ENCODE results near the gene MMP2.

MMP2 gene

GRCh38 chr16:55467898-55468297 lies 11.1 kb upstream of the MMP2 start:
- Histone ChIP-seq H3K4me3 (no peak overlapping the region), H3K27ac (no peak overlapping the region)

DNA sequence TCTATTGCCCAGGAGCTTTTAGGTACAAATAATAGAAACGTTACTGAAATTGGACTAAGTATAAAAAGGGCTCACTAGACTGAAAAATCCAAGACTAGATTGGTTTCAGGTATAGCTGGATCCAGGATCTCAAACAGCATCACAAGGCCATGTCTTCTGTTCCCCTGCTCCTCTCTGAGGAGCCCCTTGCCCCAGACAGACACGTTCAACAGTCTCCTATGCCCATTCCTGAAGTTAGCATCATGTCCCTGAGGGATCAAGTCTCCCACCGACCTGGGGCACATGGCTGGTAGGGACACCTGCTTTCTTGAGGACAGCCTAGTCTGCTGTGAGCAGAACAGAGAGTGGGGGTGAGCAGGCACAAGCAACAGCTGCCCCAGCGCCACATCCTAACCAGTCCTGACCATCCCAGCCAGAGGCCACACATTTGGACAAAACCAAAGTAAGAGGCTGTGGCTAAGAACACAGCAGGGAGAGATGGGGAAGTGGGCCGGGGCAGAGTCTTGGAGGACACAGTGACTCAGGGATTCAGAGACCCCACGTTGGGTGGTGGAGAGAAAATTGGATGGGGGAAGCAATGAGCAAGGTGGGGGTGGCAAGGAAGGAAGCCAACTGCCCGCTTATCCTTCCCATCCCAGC lies 10.5 kb upstream of the MMP2 start:
- no peak overlapping the region for H3K4me3 ChIP-seq
- H3K27ac ChIP-seq: no peak overlapping the region

GRCh38 chr16:55469821-55470532 lies 9.0 kb upstream of the MMP2 start:
- Histone ChIP-seq H3K4me3 (no peak overlapping the region), H3K27ac (peak overlapping the region in 8 of 21 experiments; percentile 27 to 83 (median 57))

- H3K27ac ChIP-seq: peak overlapping the region in 19 of 21 experiments; percentile 5 to 83 (median 53)
- no peak overlapping the region for H3K4me3 ChIP-seq
Observed at GRCh38 chr16:55470533-55471371, 8.2 kb upstream of the MMP2 start.

DNA sequence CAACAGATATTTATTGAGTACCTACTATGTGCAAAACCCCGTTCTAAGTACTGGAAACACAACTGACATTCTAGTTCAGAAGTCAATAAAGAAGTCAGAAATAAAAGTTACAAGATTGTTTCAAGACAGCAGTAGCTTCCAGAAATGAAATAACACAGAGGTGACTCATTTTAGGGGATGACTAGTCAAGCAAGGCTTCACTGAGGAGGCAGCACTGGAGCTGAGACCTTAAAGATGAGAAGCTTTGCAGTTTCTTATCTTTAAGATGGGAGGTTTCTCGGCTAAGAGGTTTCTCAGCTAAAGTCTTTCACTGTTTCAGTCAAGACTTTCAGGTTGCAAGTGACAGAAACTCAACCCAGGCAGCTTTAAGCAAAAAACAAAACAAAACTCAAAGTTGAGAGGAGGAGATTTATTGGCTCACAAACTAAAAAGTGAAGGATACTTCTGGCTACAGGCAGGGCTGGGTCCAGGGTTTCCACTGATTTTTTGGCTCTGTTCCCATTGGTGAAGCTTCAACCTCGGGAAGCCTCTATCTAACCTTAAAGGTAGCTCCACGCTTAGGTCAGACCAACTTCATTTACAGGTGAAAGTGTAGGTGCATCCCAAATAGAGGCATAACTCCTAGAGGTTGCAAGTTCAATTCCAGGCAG lies 7.4 kb upstream of the MMP2 start:
- H3K27ac ChIP-seq: peak overlapping the region in 18 of 21 experiments; percentile 5 to 83 (median 50)
- no peak overlapping the region for H3K4me3 ChIP-seq

GRCh38 chr16:55473587-55473986 lies 5.4 kb upstream of the MMP2 start:
- Histone ChIP-seq H3K27ac (no peak overlapping the region), H3K4me3 (no peak overlapping the region)

GRCh38 chr16:55474821-55475220 lies 4.2 kb upstream of the MMP2 start:
- Histone ChIP-seq H3K4me3 (no peak overlapping the region), H3K27ac (peak overlapping the region in 2 of 21 experiments; percentile 22 to 45)

GRCh38 chr16:55475919-55476318 lies 3.1 kb upstream of the MMP2 start:
- Histone ChIP-seq H3K4me3 (no peak overlapping the region), H3K27ac (peak overlapping the region in 9 of 21 experiments; percentile 2 to 92 (median 44))

DNA sequence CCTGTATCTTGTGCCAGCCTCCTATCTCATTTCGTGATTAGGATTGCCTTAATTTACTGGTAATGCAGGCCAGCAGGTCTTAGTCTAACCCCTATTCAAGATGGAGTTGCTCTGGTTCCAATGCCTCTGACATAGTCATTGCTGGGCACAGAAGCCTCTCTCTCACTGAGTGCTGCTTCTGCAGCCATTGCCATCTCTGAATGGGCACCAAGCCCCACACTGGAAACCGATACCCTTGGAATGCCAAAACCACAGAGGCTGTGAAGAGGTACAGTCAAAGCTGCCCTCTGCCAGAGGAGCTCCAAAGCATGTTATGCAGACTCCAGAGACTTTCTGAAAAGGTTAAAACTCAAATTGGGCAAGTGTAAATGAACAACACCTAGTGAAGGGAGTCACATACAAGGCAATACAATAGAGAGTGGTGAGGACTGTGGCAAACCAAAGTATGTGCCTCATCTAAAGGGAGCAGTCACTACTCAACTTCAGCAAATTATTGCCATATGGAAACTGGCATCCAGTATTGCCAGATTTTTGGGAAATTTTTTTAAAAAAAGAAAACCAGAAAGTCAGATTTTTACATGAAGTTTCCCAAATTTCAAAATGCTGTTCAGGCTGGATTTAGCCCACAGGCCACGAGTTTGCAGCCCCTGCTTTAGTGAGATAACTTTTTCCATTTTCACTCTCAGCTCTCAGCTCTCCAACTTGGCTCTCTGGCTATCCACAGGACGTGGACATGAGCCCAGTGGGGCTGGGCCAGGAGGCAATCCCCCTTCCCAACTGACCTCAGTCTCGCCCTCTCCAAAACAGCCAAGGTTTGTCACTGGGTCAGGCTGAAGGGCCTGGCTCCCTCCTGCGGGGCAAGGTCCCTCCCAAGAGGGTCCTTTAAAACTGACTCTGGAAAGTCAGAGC lies 2.1 kb upstream of the MMP2 start:
- no peak overlapping the region for H3K4me3 ChIP-seq
- peak overlapping the region in 12 of 21 experiments; percentile 6 to 92 (median 53) for H3K27ac ChIP-seq

DNA sequence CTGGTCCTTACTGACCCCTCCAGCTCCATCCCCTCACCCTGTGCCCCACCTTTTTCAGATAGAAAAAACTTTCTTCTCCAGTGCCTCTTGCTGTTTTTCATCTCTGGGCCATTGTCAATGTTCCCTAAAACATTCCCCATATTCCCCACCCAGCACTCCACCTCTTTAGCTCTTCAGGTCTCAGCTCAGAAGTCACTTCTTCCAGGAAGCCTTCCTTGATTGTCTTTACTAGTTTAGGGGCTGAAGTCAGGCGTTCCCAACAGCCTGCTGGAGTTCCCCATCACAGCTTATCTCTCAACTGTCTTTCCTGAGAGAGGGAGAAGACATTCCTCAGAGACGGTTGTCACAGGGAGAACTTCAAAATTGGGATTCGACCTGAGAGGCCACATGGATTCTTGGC lies 1.3 kb upstream of the MMP2 start:
- H3K4me3 ChIP-seq: no peak overlapping the region
- H3K27ac ChIP-seq: peak overlapping the region in 14 of 21 experiments; percentile 6 to 92 (median 48)

GRCh38 chr16:55479430-55480140 lies 587 bp downstream of the MMP2 start:
- Histone ChIP-seq H3K27ac (peak overlapping the region in 20 of 21 experiments; percentile 54 to 92 (median 84)), H3K4me3 (peak overlapping the region; percentile 37 to 53 (median 45))

DNA sequence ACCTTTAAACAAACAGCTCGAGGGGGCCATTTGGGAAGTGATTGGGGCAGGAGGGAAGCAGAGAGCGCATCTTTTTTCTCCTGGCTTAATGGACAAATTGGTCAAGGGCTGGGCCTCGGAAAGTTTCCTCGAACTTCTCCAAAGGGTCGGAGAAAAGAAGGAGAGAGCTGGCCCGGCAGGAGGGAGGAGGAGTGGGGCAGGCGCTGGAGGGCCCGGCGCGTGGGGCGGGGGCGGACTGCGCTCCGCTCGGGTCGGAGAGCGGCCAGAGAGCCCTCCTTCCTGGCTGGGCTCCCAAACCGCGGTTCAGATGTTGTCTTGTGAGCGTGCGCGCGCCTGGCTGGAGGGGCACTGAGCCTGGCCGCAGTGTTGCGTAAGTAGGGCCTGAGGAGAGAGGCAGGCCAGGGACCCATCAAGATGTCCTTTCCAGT lies 1.2 kb downstream of the MMP2 start:
- H3K27ac ChIP-seq: peak overlapping the region in 20 of 21 experiments; percentile 54 to 92 (median 84)
- peak overlapping the region; percentile 37 to 53 (median 45) for H3K4me3 ChIP-seq

GRCh38 chr16:55481023-55481422 lies 2.0 kb downstream of the MMP2 start:
- H3K27ac ChIP-seq: peak overlapping the region in 14 of 21 experiments; percentile 28 to 92 (median 78)
- peak overlapping the region; percentile 37 to 53 (median 45) for H3K4me3 ChIP-seq

DNA sequence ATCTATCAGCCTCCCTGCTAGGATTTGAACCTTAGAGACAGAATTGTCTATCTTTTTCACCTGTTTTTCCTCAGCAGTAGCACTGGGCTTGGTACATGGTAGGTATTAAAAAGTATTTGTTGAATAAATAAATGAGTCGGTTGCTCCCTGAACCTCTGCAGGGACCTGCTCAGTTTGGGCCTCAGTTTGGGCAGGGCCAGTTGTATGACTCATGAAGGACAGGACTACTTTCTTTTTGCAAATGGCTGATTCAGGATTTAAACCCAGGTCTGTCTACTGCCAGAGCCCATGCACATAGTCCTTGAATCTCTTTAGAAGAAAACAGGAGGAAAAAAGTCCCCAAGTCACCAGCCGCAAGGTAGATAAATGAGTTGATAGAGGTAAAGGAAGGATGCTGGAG lies 3.1 kb downstream of the MMP2 start:
- Histone ChIP-seq H3K27ac (peak overlapping the region in 1 of 21 experiments; percentile 4), H3K4me3 (peak overlapping the region in 1 of 7 experiments; percentile 53)

DNA sequence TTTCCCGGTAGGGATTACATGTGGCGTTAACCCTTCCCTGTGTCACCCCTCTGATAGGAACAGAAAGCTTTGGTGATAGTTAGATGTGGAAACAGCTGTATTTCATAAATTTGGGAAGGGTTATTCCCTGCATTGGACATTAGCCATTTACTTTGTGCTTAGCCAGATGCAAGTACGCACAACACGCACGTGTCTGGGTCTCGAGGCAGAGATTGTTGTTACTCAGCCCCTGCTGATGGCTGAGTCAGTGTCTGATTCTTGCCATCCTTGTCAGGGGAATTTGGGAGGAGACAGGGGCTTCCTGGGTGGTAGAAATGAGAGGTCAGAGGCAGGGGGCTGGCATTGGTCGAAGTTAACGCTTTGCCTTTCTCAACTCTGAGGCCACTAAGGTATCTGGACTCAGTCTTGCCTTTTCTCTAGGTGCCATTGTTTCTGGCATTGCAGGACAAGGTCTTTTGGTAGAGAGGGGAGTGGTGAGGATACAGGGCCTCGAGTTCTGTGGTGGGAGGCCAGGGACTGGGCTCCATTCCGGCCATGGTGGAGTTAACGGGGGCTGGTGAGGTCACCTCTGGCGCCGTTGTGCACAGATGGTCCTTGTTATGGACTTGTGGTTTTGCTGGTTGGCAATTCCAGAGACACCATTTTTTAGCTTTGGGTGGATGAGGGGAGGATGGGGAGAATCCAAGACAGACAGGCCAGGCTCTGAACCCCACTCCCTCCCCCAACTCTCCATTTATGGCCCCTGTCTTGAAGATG lies 8.2 kb downstream of the MMP2 start:
- H3K4me3 ChIP-seq: no peak overlapping the region
- H3K27ac ChIP-seq: peak overlapping the region in 11 of 21 experiments; percentile 21 to 81 (median 57)

GRCh38 chr16:55488306-55488705 lies 9.3 kb downstream of the MMP2 start:
- Histone ChIP-seq H3K27ac (peak overlapping the region in 10 of 21 experiments; percentile 36 to 81 (median 58)), H3K4me3 (no peak overlapping the region)
